GM18861 (cell line): Measurements from ENCODE around the gene TRAK1.

Source experiments
- ATAC-seq: cut with Tn5 transposase; IDR thresholded peaks from one replicate; pipeline ENCODE4 v1.9.1; 2021; ENCODE audit not compliant: unreplicated experiment

The TRAK1 gene

DNA sequence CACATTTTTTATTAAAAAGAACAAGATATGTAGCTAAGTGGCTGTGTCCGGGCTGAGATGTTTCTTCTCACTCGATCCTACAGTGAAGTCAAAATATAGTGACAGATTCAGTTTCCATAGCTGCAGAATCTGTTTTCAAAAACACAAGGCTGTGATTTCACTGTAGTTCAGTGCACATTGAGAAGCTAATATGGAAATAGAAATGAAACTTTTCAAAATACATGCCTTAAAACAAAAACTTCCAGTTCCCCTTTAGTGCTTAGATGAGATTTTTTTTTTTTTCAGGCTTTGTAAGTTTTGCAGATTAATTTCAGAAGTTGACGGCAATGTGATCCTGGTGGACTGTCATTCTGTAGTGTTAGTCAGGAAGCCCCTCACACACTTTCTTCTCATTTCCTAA is 23.8 kb upstream of the TRAK1 start:
- ATAC-seq, result peak; percentile 87

DNA sequence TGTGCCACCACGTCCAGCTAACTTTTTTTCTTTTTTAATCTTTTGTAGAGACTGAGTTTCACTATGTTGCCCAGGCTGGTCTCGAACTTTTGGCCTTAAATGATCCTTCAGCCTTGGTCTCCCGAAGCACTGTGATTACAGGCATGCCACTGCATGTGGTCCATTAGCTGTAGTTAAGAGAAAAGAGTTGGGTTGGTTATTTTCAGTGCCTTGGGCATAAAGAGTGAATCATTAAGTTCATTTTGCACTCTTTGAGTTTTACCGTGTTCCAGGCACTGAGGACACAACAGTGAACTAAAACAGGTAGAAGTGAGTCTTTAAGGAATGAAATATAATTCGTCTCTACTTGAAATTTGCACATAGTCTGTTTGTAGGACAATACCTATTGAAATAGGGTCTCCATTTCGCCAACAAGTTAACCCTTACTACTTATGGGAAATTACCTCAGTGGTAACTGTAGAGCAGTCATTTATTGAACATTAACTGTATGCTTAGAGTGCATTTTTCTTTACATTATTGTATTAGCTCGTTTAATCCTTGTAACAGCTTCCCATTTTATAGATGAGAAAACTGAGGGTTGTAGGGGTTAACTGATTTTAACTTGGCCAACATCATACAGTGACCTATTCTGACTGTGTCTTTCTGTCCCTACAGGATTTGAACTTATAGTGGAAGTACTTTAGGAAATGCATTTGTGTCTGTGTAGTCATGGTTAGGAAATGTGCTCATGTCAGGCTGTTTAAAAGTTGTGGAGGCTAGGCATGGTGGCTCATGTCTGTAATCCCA is 22.7 kb upstream of the TRAK1 start:
- no peak for ATAC-seq

DNA sequence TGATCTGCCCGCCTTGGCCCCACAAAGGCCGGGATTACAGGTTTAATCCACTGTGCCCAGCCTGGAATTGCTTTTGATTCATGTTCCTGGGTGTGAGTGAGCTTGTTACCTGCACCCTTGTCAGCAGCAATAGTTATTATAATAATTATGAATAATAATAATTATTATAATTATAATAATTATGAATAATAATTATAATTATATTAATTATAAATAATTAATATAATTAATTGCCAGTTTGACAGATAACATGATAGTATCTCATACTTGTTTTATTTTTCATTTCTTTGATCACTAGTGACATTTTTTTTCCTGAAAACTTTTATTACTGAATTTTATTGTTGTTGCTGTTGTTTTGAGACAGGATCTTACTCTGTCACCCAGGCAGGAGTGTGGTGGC is 21.1 kb upstream of the TRAK1 start:
- no peak for ATAC-seq

DNA sequence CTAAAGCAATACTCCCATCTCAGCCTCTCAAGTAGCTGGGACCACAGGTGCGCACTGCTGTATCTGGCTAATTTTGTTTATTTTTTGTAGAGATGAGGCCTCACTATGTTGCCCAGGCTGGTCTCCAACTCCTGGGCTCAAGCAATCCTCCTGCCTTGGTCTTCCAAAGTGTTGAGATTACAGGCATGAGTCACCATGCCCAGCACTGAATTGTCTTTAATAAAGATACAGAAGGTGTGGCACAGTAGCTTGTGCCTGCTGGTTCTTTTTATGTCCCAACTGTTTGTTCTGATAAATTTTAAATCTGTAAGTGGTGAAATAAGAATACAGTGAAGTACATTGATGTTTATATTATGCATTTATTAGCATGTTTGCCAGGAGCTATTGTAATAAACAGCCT is 20.6 kb upstream of the TRAK1 start:
- ATAC-seq, result no peak

DNA sequence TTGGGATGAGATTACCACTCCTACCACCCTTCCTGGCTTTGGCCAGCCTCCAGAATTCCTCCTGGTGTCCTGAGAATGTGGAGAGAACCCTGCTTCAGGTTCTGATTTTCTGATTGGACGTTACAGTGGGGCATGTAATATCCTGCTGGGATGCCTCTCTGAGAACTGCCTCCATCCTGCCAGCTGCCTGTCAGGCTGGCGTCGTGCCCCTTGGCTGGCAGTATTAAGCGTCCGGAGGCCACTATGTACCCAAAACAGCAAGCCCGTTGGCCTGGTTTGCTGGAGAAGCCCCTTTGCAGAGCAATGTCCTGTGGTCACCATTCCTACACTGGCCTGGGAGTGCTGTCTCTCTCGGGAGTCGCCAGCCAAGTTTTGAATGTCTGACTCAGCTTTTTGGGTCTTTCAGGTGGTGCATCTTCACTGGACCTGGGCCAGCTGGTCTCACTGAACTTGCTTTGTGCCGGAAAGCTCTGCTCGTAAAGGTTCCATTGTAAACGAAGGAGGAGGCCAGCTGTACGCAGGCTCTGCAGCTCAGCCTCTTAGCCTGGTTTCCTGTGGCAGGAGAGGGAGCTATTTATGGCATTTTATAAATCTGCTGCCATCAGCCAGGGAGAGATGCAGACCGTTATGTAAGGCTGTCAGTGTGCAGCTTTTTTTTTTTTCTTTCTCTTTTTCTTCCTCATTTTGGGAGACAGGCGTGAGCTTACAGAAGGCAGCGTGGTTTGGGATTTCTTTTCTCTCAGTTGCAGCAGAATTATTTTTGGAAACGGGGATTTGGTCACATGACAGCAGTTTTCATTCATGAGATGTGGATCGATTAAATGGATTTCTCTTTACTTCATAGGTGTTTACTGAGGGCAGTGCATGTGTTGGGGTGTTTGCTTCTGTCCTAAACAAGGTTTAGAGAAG is 19.0 kb upstream of the TRAK1 start:
- peak; percentile 52 for ATAC-seq

DNA sequence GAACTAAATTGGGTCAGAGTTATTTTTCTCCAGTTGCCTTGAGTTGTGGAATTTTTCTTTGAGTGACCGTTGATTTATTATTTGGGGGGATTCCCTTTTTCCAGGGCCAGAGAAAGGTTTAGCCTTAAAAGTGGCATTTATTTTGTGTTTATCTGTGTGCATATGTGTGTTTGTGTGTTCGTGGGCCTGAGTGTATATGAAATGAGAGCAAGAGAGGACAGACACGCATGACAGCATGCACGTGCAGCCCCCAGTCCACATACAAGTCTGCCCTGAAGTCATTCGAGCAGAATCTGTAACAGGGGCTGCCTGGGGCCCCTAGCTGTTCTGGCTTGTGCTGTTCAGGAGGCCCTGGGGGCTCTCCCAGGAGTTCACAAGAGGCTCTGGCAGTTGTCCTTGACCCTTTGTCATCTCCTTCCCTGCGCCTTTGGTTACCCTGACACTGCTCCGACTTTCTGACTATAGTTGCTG is 18.3 kb upstream of the TRAK1 start:
- no peak for ATAC-seq

DNA sequence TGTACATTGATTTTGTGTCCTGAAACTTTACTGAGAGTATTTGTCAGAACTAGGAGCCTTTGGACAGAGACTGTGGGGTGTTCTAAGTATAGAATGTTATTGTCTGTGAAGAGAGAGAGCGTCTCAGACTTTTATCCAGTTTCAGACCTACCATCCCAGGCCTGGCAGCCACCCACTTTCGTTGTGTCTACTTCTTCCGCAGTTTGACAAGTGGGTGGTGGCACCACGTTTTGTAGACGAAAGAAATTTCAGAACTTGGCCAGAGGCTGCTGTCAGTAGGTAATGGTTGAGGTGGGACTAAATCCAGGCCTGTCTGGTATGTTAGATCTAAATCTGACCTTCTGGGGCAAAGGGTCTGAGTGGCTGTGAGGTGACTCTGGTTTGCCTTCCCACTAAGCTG is 13.4 kb upstream of the TRAK1 start:
- no peak for ATAC-seq

DNA sequence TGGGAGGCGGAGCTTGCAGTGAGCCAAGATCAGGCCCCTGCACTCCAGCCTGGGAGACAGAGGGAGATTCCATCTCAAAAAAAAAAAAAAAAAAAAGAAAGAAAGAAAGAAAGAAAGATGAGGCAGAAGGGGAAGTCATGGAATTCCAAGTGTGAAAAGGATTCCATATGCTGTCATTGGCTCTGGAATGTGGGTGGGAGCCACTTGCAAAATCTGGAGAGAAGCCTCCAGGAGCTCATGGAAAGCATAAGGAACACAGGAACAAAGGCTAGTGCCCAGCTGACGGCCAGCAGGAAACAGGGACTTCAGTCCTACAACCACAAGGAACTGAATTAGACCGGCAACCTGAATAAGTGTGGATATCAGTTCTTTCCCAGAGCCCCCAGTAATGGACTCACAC is 12.5 kb upstream of the TRAK1 start:
- no peak for ATAC-seq

DNA sequence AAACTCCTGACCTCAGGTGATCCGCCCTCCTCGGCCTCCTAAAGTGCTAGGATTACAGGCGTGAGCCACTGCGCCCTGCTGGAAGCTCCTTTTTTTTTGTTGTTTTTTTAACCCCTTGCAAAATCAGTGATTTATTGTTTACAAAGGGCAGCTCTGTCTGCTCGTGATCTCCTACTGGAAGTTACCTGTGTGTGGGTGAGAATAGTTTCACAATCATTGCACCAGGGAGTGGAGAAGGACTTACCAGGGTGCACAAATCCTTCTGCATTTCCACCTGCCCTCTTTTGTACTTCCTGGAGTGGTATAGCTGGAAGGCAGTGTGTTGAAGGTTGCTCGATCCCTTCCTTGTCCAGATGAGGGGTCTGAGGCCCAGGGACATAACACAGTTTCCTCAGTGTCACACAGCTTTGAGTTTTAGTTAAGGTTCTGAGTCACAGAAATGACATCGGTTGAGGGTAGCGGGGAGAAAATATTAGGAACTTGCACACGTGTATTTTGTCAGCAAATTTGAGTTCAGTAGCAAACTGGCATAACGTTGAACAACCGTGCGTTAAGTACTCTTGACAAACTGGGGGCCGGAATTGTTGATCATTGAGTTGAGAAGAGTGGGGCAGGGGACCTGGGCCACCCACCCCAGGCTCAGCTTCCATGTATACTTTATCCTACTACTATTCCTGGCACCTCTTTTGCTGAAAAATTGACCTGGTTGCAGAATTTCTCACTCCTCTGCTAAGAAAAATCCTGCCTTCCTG is 11.3 kb upstream of the TRAK1 start:
- no peak for ATAC-seq

DNA sequence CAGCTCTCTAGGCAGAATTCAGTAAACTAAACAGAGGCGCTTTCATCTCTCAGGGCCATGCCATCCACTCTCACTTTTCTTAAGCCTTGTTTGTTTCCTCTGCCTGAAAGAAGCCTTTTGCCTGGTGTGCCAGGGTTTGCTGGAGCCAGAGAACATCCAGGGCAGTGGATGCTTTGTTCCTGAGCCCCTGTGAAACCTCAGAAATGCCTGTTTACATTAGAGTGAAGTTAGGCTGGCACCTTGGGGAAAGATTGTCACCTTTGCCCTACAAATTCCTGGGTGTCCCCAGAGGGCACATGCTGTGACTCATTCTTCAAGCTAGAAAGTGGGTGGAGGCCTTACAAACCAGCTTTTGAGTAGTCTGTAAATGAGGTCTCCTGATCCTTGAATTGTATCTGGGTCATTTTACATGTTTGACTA is 10.7 kb upstream of the TRAK1 start:
- ATAC-seq, result no peak

DNA sequence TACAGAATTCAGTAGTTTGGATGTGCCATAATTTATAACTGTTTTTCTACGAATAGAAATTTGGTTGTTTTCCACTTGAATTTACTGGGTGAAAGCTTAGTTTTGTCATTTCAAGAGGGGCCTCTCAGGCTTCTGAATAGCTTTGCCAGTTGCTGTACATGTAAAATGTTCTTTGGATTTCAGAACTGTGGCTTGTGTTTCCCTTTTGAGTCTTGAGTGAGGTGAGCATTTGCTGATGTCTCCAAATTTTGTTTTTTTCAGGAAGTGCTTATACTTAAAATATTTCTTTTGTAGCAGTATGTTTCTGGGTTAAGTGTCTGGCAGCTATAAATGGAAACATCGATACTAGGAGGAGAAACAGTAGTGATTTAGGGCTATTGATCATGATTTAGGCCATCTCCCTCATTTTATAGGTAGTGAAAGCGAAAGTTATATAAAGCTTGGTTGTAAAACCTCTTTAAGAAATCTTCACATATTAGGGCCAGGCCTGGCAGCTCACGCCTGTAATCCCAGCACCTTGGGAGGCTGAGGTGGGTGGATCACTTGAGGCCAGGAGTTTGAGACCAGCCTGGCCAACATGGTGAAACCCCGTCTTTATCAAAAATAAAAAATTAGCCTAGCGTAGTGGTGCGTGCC is 9.2 kb upstream of the TRAK1 start:
- ATAC-seq, result no peak

DNA sequence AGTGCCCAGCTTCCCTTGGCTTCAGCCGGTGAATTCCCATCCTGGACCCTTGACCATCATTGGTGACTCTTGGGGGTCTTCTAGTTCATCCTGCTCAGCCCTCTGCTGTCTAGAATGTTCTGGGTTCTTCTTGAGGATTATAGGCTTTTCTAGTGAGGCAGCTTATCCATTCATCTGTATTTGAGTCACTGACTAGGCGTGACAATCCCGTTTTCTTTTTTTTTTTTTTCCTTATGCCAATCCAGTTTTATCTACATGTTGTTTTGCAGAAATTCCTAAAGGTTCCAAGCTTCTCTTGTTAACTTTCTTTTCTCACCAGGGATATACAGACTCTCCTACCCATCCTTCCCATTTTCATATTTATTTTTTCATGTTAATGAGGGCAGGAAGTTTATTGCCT is 6.6 kb upstream of the TRAK1 start:
- no peak for ATAC-seq

DNA sequence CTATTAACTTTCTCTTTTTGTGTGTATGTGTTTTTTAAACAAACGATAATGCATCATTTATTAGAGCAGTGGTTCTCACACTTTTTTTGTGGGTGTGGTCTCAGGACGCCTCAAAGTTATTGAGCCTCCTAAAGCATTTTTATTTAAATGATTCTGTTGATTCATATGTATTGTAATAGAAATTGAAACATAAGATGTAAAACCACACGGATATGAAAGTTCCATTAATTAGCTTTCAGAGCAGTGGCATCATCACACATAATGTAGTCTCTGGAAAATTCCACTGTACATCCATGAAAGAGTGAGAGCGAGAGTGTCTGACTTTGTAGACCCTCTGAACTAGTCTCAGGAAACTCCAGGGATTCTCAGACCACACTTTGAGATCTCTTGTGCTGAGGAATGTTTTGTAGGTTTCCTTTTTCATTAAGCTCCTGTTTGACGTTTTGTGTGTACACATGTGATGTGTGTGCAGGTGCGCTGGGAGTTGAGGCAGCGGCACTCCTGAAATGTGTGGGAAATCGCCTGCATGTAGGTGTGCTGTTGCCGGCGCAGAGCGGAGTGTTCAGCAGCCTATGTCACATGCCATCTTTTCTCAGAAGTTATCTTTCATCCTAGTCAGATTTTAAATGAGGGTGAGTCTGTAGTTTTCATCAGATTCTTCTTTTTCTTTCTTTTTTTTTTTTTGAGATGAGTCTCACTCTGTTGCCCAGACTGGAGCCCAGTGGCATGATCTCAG is 5.3 kb upstream of the TRAK1 start:
- ATAC-seq, result no peak

DNA sequence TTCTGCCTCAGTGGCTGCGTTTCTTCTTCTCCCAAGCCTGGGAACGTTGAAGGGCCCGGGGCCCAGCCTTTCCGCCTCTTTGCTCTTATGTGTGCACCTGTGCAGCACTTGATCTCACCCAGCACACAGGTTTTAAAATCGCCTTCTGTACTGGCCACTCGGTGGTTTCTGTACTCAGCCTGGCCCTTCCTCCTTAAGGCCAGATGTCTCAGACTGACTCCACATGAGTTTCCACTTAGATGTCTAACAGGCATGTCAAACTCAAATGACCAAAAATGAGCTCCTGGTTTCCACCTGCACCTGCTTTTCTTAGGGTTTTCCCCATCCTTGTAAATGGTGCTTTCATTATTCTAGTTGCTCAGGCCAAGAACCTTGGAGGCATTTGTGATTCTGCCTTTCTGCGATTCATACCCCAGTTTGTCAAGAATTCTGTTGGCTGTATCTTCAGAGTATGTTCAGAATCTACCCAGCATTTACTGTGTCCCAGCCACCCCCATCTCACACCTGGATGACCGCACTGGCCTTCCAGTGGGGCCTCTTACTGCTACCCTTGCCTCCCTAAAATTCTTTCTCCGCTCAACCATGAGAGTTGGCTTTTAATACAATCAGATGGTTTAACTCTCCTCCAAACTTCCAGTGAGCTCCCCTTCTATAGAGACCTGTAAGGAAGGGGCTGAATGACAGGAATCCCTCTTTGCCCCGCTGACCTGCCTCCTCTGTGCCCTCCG is 2.2 kb upstream of the TRAK1 start:
- ATAC-seq, result no peak

DNA sequence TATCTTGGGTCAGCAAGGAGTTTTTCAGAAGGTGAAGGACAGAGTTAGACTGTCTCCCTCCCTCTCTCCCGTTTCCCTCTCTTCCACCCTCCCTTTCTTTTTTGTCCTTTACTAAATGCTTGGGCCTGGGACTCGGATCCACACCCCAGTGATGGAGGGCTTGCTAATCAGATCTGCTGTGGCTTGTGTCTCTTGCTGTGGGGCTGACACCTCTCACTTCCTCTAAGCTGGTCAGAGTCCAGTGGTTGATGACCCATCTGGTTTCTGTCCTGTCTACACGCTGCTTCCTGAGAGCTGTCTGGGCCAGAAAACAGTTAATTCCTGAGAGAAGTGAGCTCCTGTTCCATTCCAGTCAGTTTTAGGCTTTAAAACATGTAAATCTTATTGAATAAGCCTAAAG is 849 bp downstream of the TRAK1 start:
- ATAC-seq, result no peak

DNA sequence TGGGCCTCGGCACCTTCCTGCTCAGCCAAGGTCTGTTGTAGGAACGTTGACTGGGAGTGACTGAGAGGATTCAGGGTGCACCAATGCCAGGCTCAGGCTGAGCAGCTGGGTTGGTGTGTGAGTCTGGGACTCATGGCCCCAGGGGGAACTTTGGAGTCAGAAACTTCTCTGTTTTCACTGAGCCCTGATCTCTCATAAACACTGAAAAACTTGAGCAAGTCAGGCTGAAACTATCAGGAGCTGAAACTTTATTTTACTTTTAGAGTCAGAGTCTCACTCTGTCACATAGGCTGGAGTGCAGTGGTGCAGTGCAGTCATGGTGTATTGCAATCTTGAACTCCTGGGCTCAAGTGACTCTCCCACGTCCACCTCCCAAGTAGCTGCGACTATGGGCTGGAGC is 3.0 kb downstream of the TRAK1 start:
- peak; percentile 49 for ATAC-seq

DNA sequence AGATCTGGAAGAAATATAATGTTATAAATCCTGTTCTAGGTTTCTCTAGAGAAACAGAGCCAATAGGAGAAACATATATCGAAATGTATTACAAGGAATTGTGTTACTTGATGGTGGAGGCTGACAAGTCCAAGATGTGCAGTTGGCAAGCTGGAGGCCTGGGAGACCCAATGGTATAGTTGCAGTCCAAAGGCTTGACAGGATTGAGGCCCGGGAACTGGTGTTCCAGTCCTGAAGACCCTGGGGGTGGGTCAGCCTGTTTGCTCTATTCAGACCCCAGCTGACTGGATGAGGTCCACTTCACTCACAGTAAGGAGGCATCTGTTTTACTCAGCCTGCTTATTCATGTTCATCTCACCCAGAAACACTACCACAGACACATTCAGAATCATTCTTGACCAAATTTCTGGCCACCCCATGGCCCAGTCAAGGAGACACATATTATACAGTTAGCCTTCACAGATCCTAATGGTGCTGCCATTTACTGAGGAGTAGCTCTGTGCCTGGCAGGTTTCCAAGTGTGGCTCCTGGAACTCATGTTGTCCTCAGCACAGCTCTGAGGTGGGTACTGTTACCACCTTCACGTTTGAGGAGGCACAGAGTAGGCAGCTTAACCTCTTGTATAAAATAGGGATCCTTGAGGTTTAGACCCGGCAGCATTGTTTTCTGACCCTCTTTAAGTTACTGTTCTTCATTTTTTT is 3.7 kb downstream of the TRAK1 start:
- ATAC-seq, result no peak

DNA sequence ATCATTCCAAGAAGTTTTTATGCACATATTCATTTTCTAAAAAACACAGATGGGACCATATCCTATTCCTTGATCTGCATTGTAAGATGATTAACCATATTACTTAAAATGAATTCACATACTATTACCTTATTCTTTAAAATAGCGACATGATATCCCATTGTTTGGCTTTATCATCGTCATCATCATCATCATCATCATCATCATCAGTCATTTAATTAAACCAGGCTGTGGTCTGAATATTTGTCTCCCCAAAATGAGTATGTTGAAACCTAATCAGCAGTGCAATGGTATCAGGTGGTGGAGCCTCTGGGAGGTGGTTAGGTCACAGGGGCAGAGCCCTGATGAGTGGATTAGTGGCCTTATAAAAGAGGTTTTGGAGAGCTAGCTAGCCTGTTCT is 4.4 kb downstream of the TRAK1 start:
- ATAC-seq, result no peak
